H9 (cell line): ENCODE results near the gene ADAMTS3. TPM values are rescaled to one million over a fixed set of nuclear protein-coding genes. Genes with fewer than 3 reads are reported as not detected.

Experiments
- DNase-seq: peaks from one replicate; pipeline ENCODE4 v3.0.0-alpha.2; 2017
- H2AFZ ChIP-seq: one replicate; pipeline ENCODE4 v1.6.1; 2013; ENCODE audit warnings: mild to moderate bottlenecking, low read length, control low read depth, moderate library complexity
- H2AK5ac ChIP-seq: 2 replicates; pipeline ENCODE4 v1.6.1; 2013; ENCODE audit warnings: low read length, control low read depth, mixed read lengths; ENCODE audit not compliant: insufficient read length
- H2BK120ac ChIP-seq: one replicate; pipeline ENCODE4 v1.6.1; 2013; ENCODE audit warnings: low read depth, mild to moderate bottlenecking, low read length, control low read depth, inconsistent platforms; ENCODE audit not compliant: poor library complexity, severe bottlenecking
- H2BK12ac ChIP-seq: 2 replicates; pipeline ENCODE4 v1.6.1; 2013; ENCODE audit warnings: low read length, control low read depth, mixed read lengths, low read depth; ENCODE audit not compliant: insufficient read length
- H2BK15ac ChIP-seq: 2 replicates; pipeline ENCODE4 v1.6.1; 2013; ENCODE audit warnings: low read depth, low read length, control low read depth
- H2BK20ac ChIP-seq: one replicate; pipeline ENCODE4 v1.6.1; 2013; ENCODE audit warnings: low read depth, mild to moderate bottlenecking, low read length, control low read depth, inconsistent platforms; ENCODE audit not compliant: poor library complexity, severe bottlenecking
- H2BK5ac ChIP-seq: 2 replicates; pipeline ENCODE4 v1.6.1; 2013; ENCODE audit warnings: low read length, control low read depth, mixed read lengths; ENCODE audit not compliant: insufficient read length
- H3K14ac ChIP-seq: 2 replicates; pipeline ENCODE4 v1.6.1; 2013; ENCODE audit warnings: low read length, control low read depth; ENCODE audit not compliant: insufficient read depth
- H3K18ac ChIP-seq: 2 replicates; pipeline ENCODE4 v1.6.1; 2013; ENCODE audit warnings: low read depth, mild to moderate bottlenecking, mixed read lengths, low read length, control low read depth; ENCODE audit not compliant: insufficient read length
- H3K23ac ChIP-seq: 2 replicates; pipeline ENCODE4 v1.6.1; 2013; ENCODE audit warnings: low read length, control low read depth, mixed read lengths, low read depth; ENCODE audit not compliant: insufficient read length
- H3K23me2 ChIP-seq: 2 replicates; pipeline ENCODE4 v1.6.1; 2013; ENCODE audit warnings: low read depth, mild to moderate bottlenecking, mixed read lengths, low read length, control low read depth; ENCODE audit not compliant: insufficient read length, poor library complexity, severe bottlenecking
- H3K27ac ChIP-seq: 2 replicates; pipeline ENCODE4 v1.5.1; 2013; ENCODE audit warnings: low read length, control low read depth, mixed read lengths, low read depth; ENCODE audit not compliant: insufficient read length
- H3K27me3 ChIP-seq: 2 replicates; pipeline ENCODE4 v1.6.1; 2013; ENCODE audit warnings: low read length, control low read depth, inconsistent platforms; ENCODE audit not compliant: insufficient read depth
- H3K4ac ChIP-seq: 2 replicates; pipeline ENCODE4 v1.6.1; 2013; ENCODE audit warnings: low read depth, mild to moderate bottlenecking, control low read depth, inconsistent platforms, low read length, moderate library complexity
- H3K4me1 ChIP-seq: 2 replicates; pipeline ENCODE4 v1.6.1; 2013; ENCODE audit warnings: low read length, control low read depth, inconsistent platforms; ENCODE audit not compliant: insufficient read depth
- H3K4me2 ChIP-seq: 2 replicates; pipeline ENCODE4 v1.6.1; 2013; ENCODE audit warnings: low read length, control low read depth, mixed read lengths; ENCODE audit not compliant: insufficient read length, insufficient read depth
- H3K56ac ChIP-seq: 2 replicates; pipeline ENCODE4 v1.6.1; 2013; ENCODE audit warnings: low read depth, mild to moderate bottlenecking, mixed read lengths, low read length, control low read depth; ENCODE audit not compliant: insufficient read length
- H3K79me1 ChIP-seq: 2 replicates; pipeline ENCODE4 v1.6.1; 2013; ENCODE audit warnings: low read depth, mild to moderate bottlenecking, moderate library complexity, low read length, control low read depth, inconsistent platforms; ENCODE audit not compliant: insufficient read depth, poor library complexity, severe bottlenecking
- H3K79me2 ChIP-seq: 2 replicates; pipeline ENCODE4 v1.6.1; 2013; ENCODE audit warnings: low read length, control low read depth, inconsistent platforms; ENCODE audit not compliant: insufficient read depth
- H3K9ac ChIP-seq: 2 replicates; pipeline ENCODE4 v1.6.1; 2013; ENCODE audit warnings: low read length, control low read depth, mixed read lengths; ENCODE audit not compliant: insufficient read length; ENCODE audit errors: extremely low read depth
- H3K9me3 ChIP-seq: one replicate; pipeline ENCODE4 v1.6.1; 2013; ENCODE audit warnings: low read depth, low read length, inconsistent platforms; ENCODE audit not compliant: control insufficient read depth
- H3T11ph ChIP-seq: one replicate; pipeline ENCODE4 v1.6.1; 2013; ENCODE audit warnings: mild to moderate bottlenecking, low read length, control low read depth, inconsistent platforms
- H4K20me1 ChIP-seq: one replicate; pipeline ENCODE4 v1.6.1; 2013; ENCODE audit not compliant: control insufficient read depth, insufficient read length, insufficient read depth
- H4K5ac ChIP-seq: 2 replicates; pipeline ENCODE4 v1.6.1; 2013; ENCODE audit warnings: low read depth, mild to moderate bottlenecking, mixed read lengths, low read length, control low read depth; ENCODE audit not compliant: insufficient read length
- H4K8ac ChIP-seq: replicated peaks from 2 replicates; pipeline ENCODE4 v1.6.1; 2013; ENCODE audit warnings: low read length, control low read depth, mixed read lengths, low read depth; ENCODE audit not compliant: insufficient read length
- H4K91ac ChIP-seq: 2 replicates; pipeline ENCODE4 v1.6.1; 2013; ENCODE audit warnings: low read depth, mild to moderate bottlenecking, moderate library complexity, mixed read lengths, low read length, control low read depth; ENCODE audit not compliant: insufficient read length
- H3K27ac Mint-ChIP-seq, 3 experiments: 2 replicates in 2 of 3; 3 replicates in 1 of 3; pipeline ENCODE4 v1.8.0; 2020 to 2021; ENCODE audit warnings: mixed read lengths in 3 of 3, mild to moderate bottlenecking in 1 of 3, moderate library complexity in 1 of 3
- H3K27me3 Mint-ChIP-seq: 2 replicates; pipeline ENCODE4 v1.8.0; 2021; ENCODE audit warnings: low read depth, mild to moderate bottlenecking, moderate library complexity, mixed read lengths
- H3K36me3 Mint-ChIP-seq, 3 experiments: 2 replicates in 2 of 3; 3 replicates in 1 of 3; pipeline ENCODE4 v1.8.0; 2020 to 2021; ENCODE audit warnings: low read depth in 3 of 3, mixed read lengths in 3 of 3; ENCODE audit not compliant: insufficient read depth in 1 of 3
- H3K4me1 Mint-ChIP-seq, 2 experiments: 2 replicates each; pipeline ENCODE4 v1.8.0; 2020; ENCODE audit warnings: mixed read lengths in 2 of 2
- H3K4me3 Mint-ChIP-seq, 2 experiments: 2 replicates in 1 of 2; 3 replicates in 1 of 2; pipeline ENCODE4 v1.8.0; 2020 to 2021; ENCODE audit warnings: mild to moderate bottlenecking in 2 of 2, mixed read lengths in 2 of 2, moderate library complexity in 1 of 2
- H3K9me3 Mint-ChIP-seq, 2 experiments: 2 replicates in 1 of 2; 3 replicates in 1 of 2; pipeline ENCODE4 v1.8.0; 2020; ENCODE audit warnings: mild to moderate bottlenecking in 2 of 2, mixed read lengths in 2 of 2, moderate library complexity in 1 of 2
- CTCF ChIP-seq: fragments of 200-600 bp; sonication (generic); conservative IDR thresholded peaks from 3 replicates; pipeline ENCODE4 v1.8.0; 2021; ENCODE audit warnings: antibody characterized with exemption, mild to moderate bottlenecking
- WGBS: extraction: QIAGEN DNeasy Blood & Tissue Kit; methylation state at CpG from one replicate; pipeline ENCODE4 v1.1.7; 2013; ENCODE audit warnings: missing lambda C conversion rate, low lambda C conversion rate, mixed read lengths; ENCODE audit not compliant: insufficient read length; ENCODE audit errors: extremely low coverage; 5-methylcytosine and 5-hydroxymethylcytosine counted together
- total RNA-seq: library from RNA; stranded (reverse); gene quantifications from 2 replicates; pipeline ENCODE4 v1.2.1, GENCODE V29; 2021

The ADAMTS3 gene
- total RNA-seq, 1 experiment from 2014 or later: 1.1 TPM

GRCh38 chr4:72432975-72433374 is 136.0 kb downstream of the ADAMTS3 start:
- Histone ChIP-seq H3K27me3 (no peaks in the 10 kb centered on the region), H2BK15ac (no peak overlapping the region), H3K9me3 (no peaks in the 10 kb centered on the region), H3K23me2 (no peaks in the 10 kb centered on the region), H3K27ac (no peak overlapping the region), H3K23ac (no peak overlapping the region), H3K14ac (no peak overlapping the region), H4K91ac (no peak overlapping the region), H3K4me2 (no peak overlapping the region), H2BK20ac (no peak overlapping the region), H3K79me2 (no peaks in the 10 kb centered on the region), H2BK5ac (no peak overlapping the region), H3K4me1 (no peaks in the 10 kb centered on the region), H3K4ac (no peak overlapping the region), H4K20me1 (no peaks in the 10 kb centered on the region), H3K79me1 (no peaks in the 10 kb centered on the region), H2AK5ac (no peak overlapping the region), H3K56ac (no peak overlapping the region), H4K8ac (no peak overlapping the region), H2BK12ac (no peak overlapping the region), H4K5ac (no peak overlapping the region), H3K9ac (no peak overlapping the region), H3T11ph (no peak overlapping the region), H3K18ac (no peak overlapping the region), H2BK120ac (no peak overlapping the region), H2AFZ (no peak overlapping the region)
- no peak overlapping the region for H3K4me3 Mint-ChIP-seq
- no CpG with 5 or more reads among the region's 2 CpGs for WGBS
- no peak overlapping the region for H3K27ac Mint-ChIP-seq
- no peaks in the 10 kb centered on the region for H3K4me1 Mint-ChIP-seq
- no peaks in the 10 kb centered on the region for H3K27me3 Mint-ChIP-seq
- H3K9me3 Mint-ChIP-seq: no peaks in the 10 kb centered on the region
- no peak for TF ChIP-seq CTCF
- H3K36me3 Mint-ChIP-seq: peaks cover 0 to 2% (median 0%) of the 10 kb centered on the region in 3 experiments; a peak in 1 of 7 replicates
- DNase-seq: no peak
